Loucy (cell line): ENCODE data around the gene DUSP28.

Experiments used
- EZH2phosphoT487 ChIP-seq: fragments of 200-600 bp; IDR thresholded peaks from 2 replicates; pipeline ENCODE4 v1.6.1; 2018; ENCODE audit warnings: antibody characterized with exemption, mild to moderate bottlenecking, moderate library complexity, borderline replicate concordance
- TF ChIP-seq, protein P1 (sequence below): fragments of 200-600 bp; sonication (generic); conservative IDR thresholded peaks from 2 replicates; pipeline ENCODE4 v1.5.1; 2014; ENCODE audit warnings: mild to moderate bottlenecking, antibody characterized with exemption, low read length

DNA sequence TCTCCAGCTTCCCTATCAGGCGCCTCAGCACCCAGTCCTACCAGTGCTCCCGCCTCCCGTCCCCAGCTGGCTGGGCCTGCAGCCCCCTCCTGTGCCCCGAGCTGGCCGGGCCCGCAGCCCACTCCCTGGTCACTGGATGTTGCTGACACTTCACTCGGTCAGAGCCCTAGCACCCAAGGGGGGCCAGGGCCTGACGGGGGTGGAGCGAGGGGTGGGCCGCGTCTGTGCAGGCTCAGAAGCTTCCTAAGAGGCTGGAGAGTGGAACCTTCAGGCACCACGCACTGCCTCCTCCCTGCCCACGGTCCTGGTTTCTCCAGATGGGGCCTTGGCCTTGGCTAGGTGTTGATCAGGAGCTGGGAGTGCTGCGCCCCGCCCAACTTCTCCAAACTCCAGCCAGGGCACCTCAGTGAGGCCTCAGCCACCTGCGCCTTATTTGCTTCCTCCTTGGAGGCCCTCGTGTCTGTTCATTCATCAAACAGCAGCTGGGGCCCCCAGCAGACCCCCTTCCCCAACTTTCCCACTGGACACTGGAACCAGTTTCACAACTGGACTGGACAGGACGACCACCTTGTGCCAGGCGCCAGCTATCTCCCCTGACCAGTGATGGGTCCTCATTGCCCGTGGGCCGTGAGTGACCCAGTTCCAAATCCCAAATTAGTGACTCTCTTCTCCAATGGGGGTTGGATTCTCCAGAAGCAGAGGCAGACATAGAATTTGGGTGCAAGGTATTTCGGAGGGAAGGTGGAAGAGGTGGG, 43.1 kb downstream of the DUSP28 start:
- TF ChIP-seq, protein P1, sequence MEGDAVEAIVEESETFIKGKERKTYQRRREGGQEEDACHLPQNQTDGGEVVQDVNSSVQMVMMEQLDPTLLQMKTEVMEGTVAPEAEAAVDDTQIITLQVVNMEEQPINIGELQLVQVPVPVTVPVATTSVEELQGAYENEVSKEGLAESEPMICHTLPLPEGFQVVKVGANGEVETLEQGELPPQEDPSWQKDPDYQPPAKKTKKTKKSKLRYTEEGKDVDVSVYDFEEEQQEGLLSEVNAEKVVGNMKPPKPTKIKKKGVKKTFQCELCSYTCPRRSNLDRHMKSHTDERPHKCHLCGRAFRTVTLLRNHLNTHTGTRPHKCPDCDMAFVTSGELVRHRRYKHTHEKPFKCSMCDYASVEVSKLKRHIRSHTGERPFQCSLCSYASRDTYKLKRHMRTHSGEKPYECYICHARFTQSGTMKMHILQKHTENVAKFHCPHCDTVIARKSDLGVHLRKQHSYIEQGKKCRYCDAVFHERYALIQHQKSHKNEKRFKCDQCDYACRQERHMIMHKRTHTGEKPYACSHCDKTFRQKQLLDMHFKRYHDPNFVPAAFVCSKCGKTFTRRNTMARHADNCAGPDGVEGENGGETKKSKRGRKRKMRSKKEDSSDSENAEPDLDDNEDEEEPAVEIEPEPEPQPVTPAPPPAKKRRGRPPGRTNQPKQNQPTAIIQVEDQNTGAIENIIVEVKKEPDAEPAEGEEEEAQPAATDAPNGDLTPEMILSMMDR = no peak
- no peak for TF ChIP-seq EZH2phosphoT487
